HEK293 (cell line): ENCODE data around the gene TIAM2.

Experiments used
- CTCF ChIA-PET: fragments of 350-600 bp; formaldehyde crosslinking; extraction: SDS; loops from one replicate; lab custom pipeline; 2021; ENCODE audit warnings: antibody characterized with exemption; lab: Yijun Ruan, JAX
- POLR2A ChIA-PET: fragments of 300-600 bp; formaldehyde crosslinking; extraction: SDS; loops from one replicate; lab custom pipeline; 2020; ENCODE audit warnings: antibody characterized with exemption, inconsistent platforms; lab: Yijun Ruan, JAX
- H3K27ac ChIP-seq: fragments of 200-500 bp; sonication (Bioruptor generic); 2 replicates; pipeline ENCODE4 v1.5.1; 2014; ENCODE audit warnings: low read depth, low read length, control low read depth, inconsistent platforms; ENCODE audit errors: extremely low read depth
- H3K36me3 ChIP-seq, 2 experiments: fragments of 200-500 bp in 1 of 2; sonication (Bioruptor generic) in 1 of 2; 1 replicate in 1 of 2; 2 replicates in 1 of 2; pipeline ENCODE4 v1.5.1; 2014 to 2017; ENCODE audit warnings: inconsistent platforms in 2 of 2, low read length in 2 of 2; ENCODE audit not compliant: control insufficient read depth in 2 of 2, insufficient read depth in 1 of 2
- H3K4me1 ChIP-seq: fragments of 200-500 bp; sonication (Bioruptor generic); 2 replicates; pipeline ENCODE4 v1.5.1; 2014; ENCODE audit warnings: mild to moderate bottlenecking, low read length, inconsistent platforms; ENCODE audit not compliant: control insufficient read depth, insufficient read depth
- H3K4me3 ChIP-seq: 2 replicates; pipeline ENCODE4 v1.5.1; 2011; ENCODE audit warnings: low read depth, mild to moderate bottlenecking, control low read depth, low read length, moderate library complexity
- H3K9me3 ChIP-seq: fragments of 200-500 bp; sonication (Bioruptor generic); 2 replicates; pipeline ENCODE4 v1.5.1; 2014; ENCODE audit warnings: low read depth, low read length, inconsistent platforms; ENCODE audit not compliant: control insufficient read depth, insufficient read depth
- FEZF1 ChIP-seq: fragments of 450-650 bp; formaldehyde crosslinking; IDR thresholded peaks from 2 replicates; pipeline ENCODE4 v1.5.1; 2016; ENCODE audit warnings: missing biosample characterization, missing genetic modification characterization
- MYNN ChIP-seq: fragments of 450-650 bp; formaldehyde crosslinking; IDR thresholded peaks from 2 replicates; pipeline ENCODE4 v1.5.1; 2016; ENCODE audit warnings: missing biosample characterization, missing genetic modification characterization, borderline replicate concordance
- MZF1 ChIP-seq: fragments of 450-650 bp; formaldehyde crosslinking; IDR thresholded peaks from 2 replicates; pipeline ENCODE4 v1.5.1; 2017; ENCODE audit warnings: missing biosample characterization, missing genetic modification characterization, borderline replicate concordance
- SP7 ChIP-seq: fragments of 450-650 bp; formaldehyde crosslinking; IDR thresholded peaks from 2 replicates; pipeline ENCODE4 v1.5.1; 2016; ENCODE audit warnings: missing biosample characterization, missing genetic modification characterization
- TCF7L2 ChIP-seq: IDR thresholded peaks from 2 replicates; pipeline ENCODE4 v1.6.1; 2011; ENCODE audit warnings: low read depth, mild to moderate bottlenecking, inconsistent platforms, low read length, moderate library complexity, borderline replicate concordance
- ZBTB48 ChIP-seq: fragments of 450-650 bp; formaldehyde crosslinking; IDR thresholded peaks from 2 replicates; pipeline ENCODE4 v1.5.1; 2016; ENCODE audit warnings: missing biosample characterization, missing genetic modification characterization
- ZNF138 ChIP-seq: fragments of 450-650 bp; formaldehyde crosslinking; IDR thresholded peaks from 2 replicates; pipeline ENCODE4 v1.5.1; 2016; ENCODE audit warnings: missing biosample characterization, missing genetic modification characterization, borderline replicate concordance
- ZNF211 ChIP-seq: fragments of 450-650 bp; formaldehyde crosslinking; IDR thresholded peaks from 2 replicates; pipeline ENCODE4 v1.5.1; 2016; ENCODE audit warnings: low read depth, missing biosample characterization, missing genetic modification characterization
- ZNF48 ChIP-seq: fragments of 450-650 bp; formaldehyde crosslinking; IDR thresholded peaks from 2 replicates; pipeline ENCODE4 v1.5.1; 2016; ENCODE audit warnings: missing biosample characterization, missing genetic modification characterization
- ZNF560 ChIP-seq: fragments of 450-650 bp; formaldehyde crosslinking; IDR thresholded peaks from 2 replicates; pipeline ENCODE4 v1.5.1; 2017; ENCODE audit warnings: missing biosample characterization, missing genetic modification characterization, borderline replicate concordance
- ZNF654 ChIP-seq: fragments of 450-650 bp; formaldehyde crosslinking; IDR thresholded peaks from 2 replicates; pipeline ENCODE4 v1.5.1; 2016; ENCODE audit warnings: low read depth, missing biosample characterization, missing genetic modification characterization
- ZNF701 ChIP-seq: fragments of 450-650 bp; formaldehyde crosslinking; IDR thresholded peaks from 2 replicates; pipeline ENCODE4 v1.5.1; 2016; ENCODE audit warnings: missing biosample characterization, missing genetic modification characterization
- ZNF830 ChIP-seq: fragments of 450-650 bp; IDR thresholded peaks from 2 replicates; pipeline ENCODE4 v1.5.0; 2018; ENCODE audit warnings: missing biosample characterization, missing genetic modification characterization, low read depth, mild to moderate bottlenecking, moderate library complexity
- ZNF837 ChIP-seq: fragments of 450-650 bp; formaldehyde crosslinking; IDR thresholded peaks from 2 replicates; pipeline ENCODE4 v1.5.1; 2016; ENCODE audit warnings: missing biosample characterization, missing genetic modification characterization
- TF ChIP-seq, protein P1 (sequence below): fragments of 450-650 bp; formaldehyde crosslinking; IDR thresholded peaks from 2 replicates; pipeline ENCODE4 v1.5.1; 2016; ENCODE audit warnings: missing biosample characterization, missing genetic modification characterization
- TF ChIP-seq, protein P2 (sequence below): fragments of 450-650 bp; formaldehyde crosslinking; IDR thresholded peaks from 2 replicates; pipeline ENCODE4 v1.5.1; 2016; ENCODE audit warnings: missing biosample characterization, missing genetic modification characterization
- TF ChIP-seq, protein P3 (sequence below): fragments of 450-650 bp; formaldehyde crosslinking; IDR thresholded peaks from 2 replicates; pipeline ENCODE4 v1.5.1; 2017; ENCODE audit warnings: missing biosample characterization, missing genetic modification characterization
- TF ChIP-seq, protein P4 (sequence below): fragments of 450-650 bp; IDR thresholded peaks from 2 replicates; pipeline ENCODE4 v1.5.1; 2018; ENCODE audit warnings: missing biosample characterization, missing genetic modification characterization
- TF ChIP-seq, protein P5 (sequence below): fragments of 450-650 bp; formaldehyde crosslinking; IDR thresholded peaks from 2 replicates; pipeline ENCODE4 v1.5.1; 2017; ENCODE audit warnings: missing biosample characterization, missing genetic modification characterization
- TF ChIP-seq, protein P6 (sequence below): fragments of 450-650 bp; formaldehyde crosslinking; IDR thresholded peaks from 2 replicates; pipeline ENCODE4 v1.5.1; 2016; ENCODE audit warnings: missing biosample characterization, missing genetic modification characterization

Gene TIAM2

DNA sequence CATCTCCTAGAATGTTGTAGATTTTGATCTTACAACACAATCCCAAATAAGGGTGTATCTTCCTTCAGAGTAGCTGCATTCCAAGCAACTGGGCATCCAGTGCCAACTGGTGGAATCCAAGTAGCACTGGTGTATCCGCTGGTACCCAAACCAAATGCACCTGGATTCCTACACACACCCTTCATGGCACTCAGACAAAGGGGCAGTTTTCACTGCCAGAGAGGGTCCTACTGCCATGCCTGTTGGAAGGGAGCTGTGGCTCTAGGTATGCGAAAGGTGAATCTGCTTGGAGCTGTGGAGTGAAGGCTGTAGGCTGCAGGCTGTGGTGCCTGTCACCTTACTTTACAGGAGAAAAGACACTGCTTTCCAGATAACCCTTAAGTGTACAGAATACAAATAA is 251.7 kb downstream of the TIAM2 start (continued):
- TF ChIP-seq ZNF48 (tag by site-specific recombination) (no peak), SP7 (tag by site-specific recombination) (no peak)
- TF ChIP-seq, protein P1, sequence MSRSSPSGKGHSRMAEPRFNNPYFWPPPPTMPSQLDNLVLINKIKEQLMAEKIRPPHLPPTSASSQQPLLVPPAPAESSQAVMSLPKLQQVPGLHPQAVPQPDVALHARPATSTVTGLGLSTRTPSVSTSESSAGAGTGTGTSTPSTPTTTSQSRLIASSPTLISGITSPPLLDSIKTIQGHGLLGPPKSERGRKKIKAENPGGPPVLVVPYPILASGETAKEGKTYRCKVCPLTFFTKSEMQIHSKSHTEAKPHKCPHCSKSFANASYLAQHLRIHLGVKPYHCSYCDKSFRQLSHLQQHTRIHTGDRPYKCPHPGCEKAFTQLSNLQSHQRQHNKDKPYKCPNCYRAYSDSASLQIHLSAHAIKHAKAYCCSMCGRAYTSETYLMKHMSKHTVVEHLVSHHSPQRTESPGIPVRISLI: no peak
- TF ChIP-seq, protein P2, sequence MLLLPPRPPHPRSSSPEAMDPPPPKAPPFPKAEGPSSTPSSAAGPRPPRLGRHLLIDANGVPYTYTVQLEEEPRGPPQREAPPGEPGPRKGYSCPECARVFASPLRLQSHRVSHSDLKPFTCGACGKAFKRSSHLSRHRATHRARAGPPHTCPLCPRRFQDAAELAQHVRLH (tag by site-specific recombination): no peak

DNA sequence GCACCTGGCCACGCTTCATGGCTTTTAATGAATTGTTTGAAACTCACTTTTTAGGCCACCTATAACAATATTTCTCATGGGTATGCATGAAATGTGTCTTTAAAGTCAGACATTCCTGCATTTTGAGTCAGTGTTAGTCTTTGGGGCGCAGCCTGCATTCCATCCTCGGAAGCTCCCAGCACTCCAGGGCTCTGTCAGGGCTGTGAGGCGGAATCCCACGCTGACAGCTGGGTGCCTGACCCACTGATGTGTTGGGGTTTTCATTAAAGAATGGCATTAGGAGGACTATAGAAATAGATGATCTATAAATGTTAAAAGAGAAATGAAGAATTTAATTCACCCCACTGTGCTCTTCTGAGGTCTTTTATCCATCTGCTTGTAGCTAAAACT is 252.5 kb downstream of the TIAM2 start:
- POLR2A ChIA-PET: no interaction called here
- CTCF ChIA-PET: interaction anchor here (0.6 to 2.5 kb wide), 15 partner anchors 14 to 572 kb away, joined by 3 to 28 read pairs (median 3); no protein-coding TSS in a partner anchor
- TF ChIP-seq MYNN: no peak
- TF ChIP-seq, protein P3, sequence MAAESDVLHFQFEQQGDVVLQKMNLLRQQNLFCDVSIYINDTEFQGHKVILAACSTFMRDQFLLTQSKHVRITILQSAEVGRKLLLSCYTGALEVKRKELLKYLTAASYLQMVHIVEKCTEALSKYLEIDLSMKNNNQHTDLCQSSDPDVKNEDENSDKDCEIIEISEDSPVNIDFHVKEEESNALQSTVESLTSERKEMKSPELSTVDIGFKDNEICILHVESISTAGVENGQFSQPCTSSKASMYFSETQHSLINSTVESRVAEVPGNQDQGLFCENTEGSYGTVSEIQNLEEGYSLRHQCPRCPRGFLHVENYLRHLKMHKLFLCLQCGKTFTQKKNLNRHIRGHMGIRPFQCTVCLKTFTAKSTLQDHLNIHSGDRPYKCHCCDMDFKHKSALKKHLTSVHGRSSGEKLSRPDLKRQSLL: no peak
- TF ChIP-seq ZNF138: no peak
- TF ChIP-seq ZBTB48: no peak
- TF ChIP-seq, protein P1: no peak
- TF ChIP-seq, protein P4, sequence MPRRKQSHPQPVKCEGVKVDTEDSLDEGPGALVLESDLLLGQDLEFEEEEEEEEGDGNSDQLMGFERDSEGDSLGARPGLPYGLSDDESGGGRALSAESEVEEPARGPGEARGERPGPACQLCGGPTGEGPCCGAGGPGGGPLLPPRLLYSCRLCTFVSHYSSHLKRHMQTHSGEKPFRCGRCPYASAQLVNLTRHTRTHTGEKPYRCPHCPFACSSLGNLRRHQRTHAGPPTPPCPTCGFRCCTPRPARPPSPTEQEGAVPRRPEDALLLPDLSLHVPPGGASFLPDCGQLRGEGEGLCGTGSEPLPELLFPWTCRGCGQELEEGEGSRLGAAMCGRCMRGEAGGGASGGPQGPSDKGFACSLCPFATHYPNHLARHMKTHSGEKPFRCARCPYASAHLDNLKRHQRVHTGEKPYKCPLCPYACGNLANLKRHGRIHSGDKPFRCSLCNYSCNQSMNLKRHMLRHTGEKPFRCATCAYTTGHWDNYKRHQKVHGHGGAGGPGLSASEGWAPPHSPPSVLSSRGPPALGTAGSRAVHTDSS (tag by site-specific recombination): no peak
- TF ChIP-seq ZNF211: no peak
- TF ChIP-seq, all 188 proteins: peak for 0
- Histone ChIP-seq H3K4me1 (no peaks in the 10 kb centered on the region), H3K27ac (no peak overlapping the region), H3K36me3 (peaks cover 4 to 59% of the 10 kb centered on the region in 2 experiments), H3K4me3 (no peak overlapping the region), H3K9me3 (no peaks in the 10 kb centered on the region)

DNA sequence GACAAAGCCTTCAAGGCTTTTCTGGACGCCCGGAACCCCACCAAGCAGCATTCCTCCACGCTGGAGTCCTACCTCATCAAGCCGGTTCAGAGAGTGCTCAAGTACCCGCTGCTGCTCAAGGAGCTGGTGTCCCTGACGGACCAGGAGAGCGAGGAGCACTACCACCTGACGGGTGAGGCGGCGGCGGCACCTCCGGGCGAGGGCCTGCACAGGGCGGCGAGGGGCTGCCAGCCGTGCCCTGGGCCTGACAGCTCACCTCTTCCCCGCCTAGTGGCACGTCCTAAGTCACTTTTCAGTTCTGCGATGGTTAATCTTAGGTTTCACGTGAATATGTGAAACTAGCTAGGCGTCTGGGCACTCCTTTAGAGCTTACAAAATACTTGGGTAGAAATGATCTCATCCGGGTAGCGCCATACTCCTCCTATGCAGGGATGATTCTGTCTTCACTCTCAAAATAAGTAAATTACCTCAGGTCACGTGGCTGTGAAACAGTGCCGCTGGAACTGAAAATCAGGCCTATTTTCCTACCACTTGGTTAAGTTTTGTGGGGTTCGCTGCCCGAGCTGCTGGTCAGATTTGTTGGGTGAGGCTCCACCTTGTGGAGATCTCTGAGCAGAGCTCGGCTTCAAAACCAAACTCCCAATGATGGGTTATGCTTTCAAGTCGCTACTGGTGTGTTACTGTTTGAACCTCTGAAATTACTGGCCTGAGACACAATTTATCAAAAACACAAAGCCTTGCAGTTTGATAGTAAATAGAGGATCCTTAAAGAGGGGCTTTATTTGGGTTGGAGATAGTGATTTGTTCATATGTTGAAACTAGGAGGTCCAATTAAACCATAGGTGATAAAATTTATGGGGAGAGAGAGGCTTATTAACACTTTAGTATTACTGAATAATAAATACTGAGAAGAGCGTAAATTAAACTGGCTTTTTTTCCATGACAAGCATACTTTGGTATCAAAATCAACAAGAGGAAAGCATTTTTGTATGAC is 253.2 kb downstream of the TIAM2 start:
- no peak overlapping the region for H3K4me3 ChIP-seq
- H3K36me3 ChIP-seq: peaks cover 4 to 64% of the 10 kb centered on the region in 2 experiments
- ChIA-PET CTCF (interaction anchor here (0.5 to 2.5 kb wide), 21 partner anchors 10 to 572 kb away, joined by 3 to 28 read pairs (median 3); no protein-coding TSS in a partner anchor), POLR2A (no interaction called here)
- H3K9me3 ChIP-seq: no peaks in the 10 kb centered on the region
- no peak overlapping the region for H3K27ac ChIP-seq
- no peaks in the 10 kb centered on the region for H3K4me1 ChIP-seq
- TF ChIP-seq FEZF1 (tag by site-specific recombination): no peak
- no peak for TF ChIP-seq ZNF560 (tag by site-specific recombination)
- no peak for TF ChIP-seq TCF7L2
- TF ChIP-seq MZF1 (tag by site-specific recombination): no peak
- no peak for TF ChIP-seq ZBTB48
- TF ChIP-seq ZNF837 (tag by site-specific recombination): no peak
- no peak for TF ChIP-seq ZNF48 (tag by site-specific recombination)
- TF ChIP-seq, protein P5, sequence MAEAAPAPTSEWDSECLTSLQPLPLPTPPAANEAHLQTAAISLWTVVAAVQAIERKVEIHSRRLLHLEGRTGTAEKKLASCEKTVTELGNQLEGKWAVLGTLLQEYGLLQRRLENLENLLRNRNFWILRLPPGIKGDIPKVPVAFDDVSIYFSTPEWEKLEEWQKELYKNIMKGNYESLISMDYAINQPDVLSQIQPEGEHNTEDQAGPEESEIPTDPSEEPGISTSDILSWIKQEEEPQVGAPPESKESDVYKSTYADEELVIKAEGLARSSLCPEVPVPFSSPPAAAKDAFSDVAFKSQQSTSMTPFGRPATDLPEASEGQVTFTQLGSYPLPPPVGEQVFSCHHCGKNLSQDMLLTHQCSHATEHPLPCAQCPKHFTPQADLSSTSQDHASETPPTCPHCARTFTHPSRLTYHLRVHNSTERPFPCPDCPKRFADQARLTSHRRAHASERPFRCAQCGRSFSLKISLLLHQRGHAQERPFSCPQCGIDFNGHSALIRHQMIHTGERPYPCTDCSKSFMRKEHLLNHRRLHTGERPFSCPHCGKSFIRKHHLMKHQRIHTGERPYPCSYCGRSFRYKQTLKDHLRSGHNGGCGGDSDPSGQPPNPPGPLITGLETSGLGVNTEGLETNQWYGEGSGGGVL: no peak
- TF ChIP-seq ZNF830 (tag by site-specific recombination): no peak
- TF ChIP-seq, protein P6, sequence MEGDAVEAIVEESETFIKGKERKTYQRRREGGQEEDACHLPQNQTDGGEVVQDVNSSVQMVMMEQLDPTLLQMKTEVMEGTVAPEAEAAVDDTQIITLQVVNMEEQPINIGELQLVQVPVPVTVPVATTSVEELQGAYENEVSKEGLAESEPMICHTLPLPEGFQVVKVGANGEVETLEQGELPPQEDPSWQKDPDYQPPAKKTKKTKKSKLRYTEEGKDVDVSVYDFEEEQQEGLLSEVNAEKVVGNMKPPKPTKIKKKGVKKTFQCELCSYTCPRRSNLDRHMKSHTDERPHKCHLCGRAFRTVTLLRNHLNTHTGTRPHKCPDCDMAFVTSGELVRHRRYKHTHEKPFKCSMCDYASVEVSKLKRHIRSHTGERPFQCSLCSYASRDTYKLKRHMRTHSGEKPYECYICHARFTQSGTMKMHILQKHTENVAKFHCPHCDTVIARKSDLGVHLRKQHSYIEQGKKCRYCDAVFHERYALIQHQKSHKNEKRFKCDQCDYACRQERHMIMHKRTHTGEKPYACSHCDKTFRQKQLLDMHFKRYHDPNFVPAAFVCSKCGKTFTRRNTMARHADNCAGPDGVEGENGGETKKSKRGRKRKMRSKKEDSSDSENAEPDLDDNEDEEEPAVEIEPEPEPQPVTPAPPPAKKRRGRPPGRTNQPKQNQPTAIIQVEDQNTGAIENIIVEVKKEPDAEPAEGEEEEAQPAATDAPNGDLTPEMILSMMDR (tag by site-specific recombination): peak; percentile 55; the same call in 1 of the 2 replicates
- peak; percentile 33 for TF ChIP-seq ZNF654 (tag by site-specific recombination)
- TF ChIP-seq ZNF701 (tag by site-specific recombination): no peak
